Common myeloid progenitor, CD34-positive (primary cell): Measurements from ENCODE around the gene CAMTA1.

ENCODE experiments used
- CTCF ChIA-PET: fragments of 350-600 bp; sonication (Branson Sonifier 250); formaldehyde crosslinking; loops from one replicate; lab custom pipeline; 2021; ENCODE audit warnings: antibody characterized with exemption; lab: Charles Lee
- POLR2A ChIA-PET: fragments of 350-600 bp; sonication (Branson Sonifier 250); formaldehyde crosslinking; loops from one replicate; lab custom pipeline; 2021; ENCODE audit warnings: antibody characterized with exemption; lab: Charles Lee
- DNase-seq, 3 donors: peaks; one replicate each; pipeline versions ENCODE4 v3.0.0 to v3.0.0-alpha.2; 2013
- H3K27ac ChIP-seq, 2 experiments: 1 replicate in 1 of 2; 2 replicates in 1 of 2; pipeline ENCODE4 v1.7.0; 2013; ENCODE audit warnings: inconsistent platforms in 2 of 2, low read length in 2 of 2, mild to moderate bottlenecking in 2 of 2, low read depth in 1 of 2, moderate library complexity in 1 of 2; ENCODE audit not compliant: severe bottlenecking in 2 of 2, insufficient read depth in 1 of 2, poor library complexity in 1 of 2
- H3K27me3 ChIP-seq, 5 experiments: replicated peaks in 2 of 5; 1 replicate in 3 of 5; 2 replicates in 2 of 5; pipeline versions ENCODE4 v1.6.1 to v1.7.0; 2013; ENCODE audit warnings: low read length in 4 of 5, mild to moderate bottlenecking in 2 of 5, moderate library complexity in 2 of 5, inconsistent platforms in 1 of 5; ENCODE audit not compliant: insufficient read depth in 5 of 5, control insufficient read depth in 4 of 5
- H3K36me3 ChIP-seq, 4 experiments: 1 replicate in 2 of 4; 2 replicates in 2 of 4; pipeline versions ENCODE4 v1.6.1 to v1.7.0; 2013; ENCODE audit warnings: low read length in 3 of 4, control low read depth in 1 of 4, mild to moderate bottlenecking in 1 of 4; ENCODE audit not compliant: control insufficient read depth in 4 of 4, insufficient read depth in 4 of 4
- H3K4me1 ChIP-seq, 4 experiments: 1 replicate in 3 of 4; 2 replicates in 1 of 4; pipeline versions ENCODE4 v1.6.1 to v1.7.1; 2013; ENCODE audit warnings: low read length in 3 of 4, mild to moderate bottlenecking in 3 of 4, control low read depth in 1 of 4, inconsistent platforms in 1 of 4, moderate library complexity in 1 of 4; ENCODE audit not compliant: control insufficient read depth in 4 of 4, insufficient read depth in 4 of 4; ENCODE audit errors: control extremely low read depth in 1 of 4
- H3K4me3 ChIP-seq, 7 experiments: 1 replicate in 4 of 7; 2 replicates in 3 of 7; pipeline versions ENCODE4 v1.5.1 to v1.7.0; 2013; ENCODE audit warnings: mild to moderate bottlenecking in 7 of 7, low read length in 6 of 7, moderate library complexity in 6 of 7, inconsistent platforms in 2 of 7, low read depth in 2 of 7, control low read depth in 1 of 7; ENCODE audit not compliant: insufficient read depth in 4 of 7, control insufficient read depth in 1 of 7; ENCODE audit errors: extremely low read depth in 1 of 7
- H3K9me3 ChIP-seq, 5 experiments: 1 replicate in 4 of 5; 2 replicates in 1 of 5; pipeline versions ENCODE4 v1.6.1 to v1.7.1; 2013; ENCODE audit warnings: low read length in 4 of 5, mild to moderate bottlenecking in 2 of 5, inconsistent platforms in 1 of 5, low read depth in 1 of 5, moderate library complexity in 1 of 5; ENCODE audit not compliant: control insufficient read depth in 4 of 5, insufficient read depth in 2 of 5; ENCODE audit errors: control extremely low read depth in 1 of 5
- WGBS: methylation state at CpG from one replicate; pipeline ENCODE4 v1.1.5; 2013; ENCODE audit not compliant: insufficient coverage; 5-methylcytosine and 5-hydroxymethylcytosine counted together

CAMTA1 gene

GRCh38 chr1:6937048-6937447 is 151.8 kb downstream of the CAMTA1 start:
- peaks cover 0 to 7% (median 2%) of the 10 kb centered on the region in 5 experiments for H3K27me3 ChIP-seq
- H3K4me1 ChIP-seq: peaks cover 0 to 25% (median 10%) of the 10 kb centered on the region in 4 experiments
- CTCF ChIA-PET: no interaction called here
- POLR2A ChIA-PET: no interaction called here
- no peak overlapping the region for H3K4me3 ChIP-seq
- no peaks in the 10 kb centered on the region for H3K36me3 ChIP-seq
- no peaks in the 10 kb centered on the region for H3K9me3 ChIP-seq
- WGBS: 82% methylated on average over 3 of the region's 3 CpGs
- no peak overlapping the region for H3K27ac ChIP-seq
- DNase-seq: no peak

- POLR2A ChIA-PET: no interaction called here
- Histone ChIP-seq H3K4me1 (peaks cover 0 to 21% (median 10%) of the 10 kb centered on the region in 4 experiments), H3K27ac (no peak overlapping the region), H3K27me3 (peaks cover 0 to 4% (median 2%) of the 10 kb centered on the region in 5 experiments), H3K9me3 (no peaks in the 10 kb centered on the region), H3K4me3 (no peak overlapping the region), H3K36me3 (no peaks in the 10 kb centered on the region)
- CTCF ChIA-PET: no interaction called here
- WGBS: 98% methylated on average over 5 of the region's 5 CpGs
- no peak for DNase-seq
These were observed 154.1 kb downstream of the CAMTA1 start for GRCh38 chr1:6939363-6939762.

GRCh38 chr1:6941786-6942185 is 156.5 kb downstream of the CAMTA1 start:
- H3K27me3 ChIP-seq: no peaks in the 10 kb centered on the region
- ChIA-PET POLR2A (no interaction called here), CTCF (no interaction called here)
- H3K27ac ChIP-seq: no peak overlapping the region
- no peaks in the 10 kb centered on the region for H3K36me3 ChIP-seq
- no peaks in the 10 kb centered on the region for H3K4me1 ChIP-seq
- no peaks in the 10 kb centered on the region for H3K9me3 ChIP-seq
- 94% methylated on average over 5 of the region's 5 CpGs for WGBS
- H3K4me3 ChIP-seq: no peak overlapping the region
- DNase-seq: no peak

- CTCF ChIA-PET: interaction anchor here (0.6 kb wide), 1 partner anchor 10 kb away, joined by 3 read pairs; no protein-coding TSS in a partner anchor
These were observed 157.7 kb downstream of the CAMTA1 start for GRCh38 chr1:6942990-6943389.

GRCh38 chr1:6944434-6944833 is 159.2 kb downstream of the CAMTA1 start:
- no peak for DNase-seq
- ChIA-PET POLR2A (no interaction called here), CTCF (no interaction called here)
- Histone ChIP-seq H3K4me1 (no peaks in the 10 kb centered on the region), H3K36me3 (no peaks in the 10 kb centered on the region), H3K9me3 (no peaks in the 10 kb centered on the region), H3K27ac (no peak overlapping the region), H3K4me3 (no peak overlapping the region), H3K27me3 (no peaks in the 10 kb centered on the region)
- 91% methylated on average over 8 of the region's 9 CpGs for WGBS

More at GRCh38 chr1:6942990-6943389, 157.7 kb downstream of the CAMTA1 start:
- POLR2A ChIA-PET: no interaction called here
- Histone ChIP-seq H3K4me3 (no peak overlapping the region), H3K36me3 (no peaks in the 10 kb centered on the region), H3K4me1 (no peaks in the 10 kb centered on the region), H3K27ac (no peak overlapping the region), H3K9me3 (no peaks in the 10 kb centered on the region), H3K27me3 (no peaks in the 10 kb centered on the region)
- 91% methylated on average over 6 of the region's 9 CpGs for WGBS
- no peak for DNase-seq

GRCh38 chr1:6947952-6948351 is 162.7 kb downstream of the CAMTA1 start:
- no peak overlapping the region for H3K27ac ChIP-seq
- DNase-seq: no peak
- no peaks in the 10 kb centered on the region for H3K9me3 ChIP-seq
- no peaks in the 10 kb centered on the region for H3K36me3 ChIP-seq
- CTCF ChIA-PET: interaction anchor here (1.0 kb wide), 1 partner anchor 37 kb away, joined by 4 read pairs; no protein-coding TSS in a partner anchor
- POLR2A ChIA-PET: interaction anchor here (0.7 kb wide), 1 partner anchor 44 kb away, joined by 3 read pairs; no protein-coding TSS in a partner anchor
- H3K4me1 ChIP-seq: no peaks in the 10 kb centered on the region
- H3K4me3 ChIP-seq: no peak overlapping the region
- no peaks in the 10 kb centered on the region for H3K27me3 ChIP-seq
- 100% methylated on average over 1 of the region's 2 CpGs for WGBS

- Histone ChIP-seq H3K4me1 (no peaks in the 10 kb centered on the region), H3K36me3 (no peaks in the 10 kb centered on the region), H3K9me3 (no peaks in the 10 kb centered on the region), H3K27me3 (no peaks in the 10 kb centered on the region), H3K27ac (no peak overlapping the region), H3K4me3 (no peak overlapping the region)
- WGBS: 100% methylated on average over 1 of the region's 3 CpGs
- ChIA-PET POLR2A (no interaction called here), CTCF (interaction anchor here (1.2 kb wide), 1 partner anchor 321 kb away, joined by 3 read pairs; no protein-coding TSS in a partner anchor)
- DNase-seq: no peak
These were observed 163.2 kb downstream of the CAMTA1 start for GRCh38 chr1:6948416-6948815.
